HUES48 (cell line): Measurements from ENCODE around the gene RBMS1.

Source experiments
- H3K27ac ChIP-seq: one replicate; pipeline ENCODE4 v1.7.0; 2013; ENCODE audit warnings: low read depth, low read length, inconsistent platforms
- H3K27me3 ChIP-seq: 2 replicates; pipeline ENCODE4 v1.6.1; 2013; ENCODE audit warnings: mild to moderate bottlenecking, low read length; ENCODE audit not compliant: control insufficient read depth, insufficient read depth
- H3K36me3 ChIP-seq: 2 replicates; pipeline ENCODE4 v1.6.1; 2013; ENCODE audit warnings: low read length; ENCODE audit not compliant: control insufficient read depth, insufficient read depth
- H3K4me1 ChIP-seq: 2 replicates; pipeline ENCODE4 v1.6.1; 2013; ENCODE audit warnings: mild to moderate bottlenecking, low read length; ENCODE audit not compliant: control insufficient read depth, insufficient read depth
- H3K4me3 ChIP-seq: 2 replicates; pipeline ENCODE4 v1.5.1; 2013; ENCODE audit warnings: mild to moderate bottlenecking, low read depth, low read length
- H3K9ac ChIP-seq: 2 replicates; pipeline ENCODE4 v1.6.1; 2013; ENCODE audit warnings: mild to moderate bottlenecking, low read depth, low read length, moderate library complexity
- H3K9me3 ChIP-seq: 2 replicates; pipeline ENCODE4 v1.6.1; 2013; ENCODE audit warnings: low read length; ENCODE audit not compliant: control insufficient read depth, insufficient read depth

The RBMS1 gene

DNA sequence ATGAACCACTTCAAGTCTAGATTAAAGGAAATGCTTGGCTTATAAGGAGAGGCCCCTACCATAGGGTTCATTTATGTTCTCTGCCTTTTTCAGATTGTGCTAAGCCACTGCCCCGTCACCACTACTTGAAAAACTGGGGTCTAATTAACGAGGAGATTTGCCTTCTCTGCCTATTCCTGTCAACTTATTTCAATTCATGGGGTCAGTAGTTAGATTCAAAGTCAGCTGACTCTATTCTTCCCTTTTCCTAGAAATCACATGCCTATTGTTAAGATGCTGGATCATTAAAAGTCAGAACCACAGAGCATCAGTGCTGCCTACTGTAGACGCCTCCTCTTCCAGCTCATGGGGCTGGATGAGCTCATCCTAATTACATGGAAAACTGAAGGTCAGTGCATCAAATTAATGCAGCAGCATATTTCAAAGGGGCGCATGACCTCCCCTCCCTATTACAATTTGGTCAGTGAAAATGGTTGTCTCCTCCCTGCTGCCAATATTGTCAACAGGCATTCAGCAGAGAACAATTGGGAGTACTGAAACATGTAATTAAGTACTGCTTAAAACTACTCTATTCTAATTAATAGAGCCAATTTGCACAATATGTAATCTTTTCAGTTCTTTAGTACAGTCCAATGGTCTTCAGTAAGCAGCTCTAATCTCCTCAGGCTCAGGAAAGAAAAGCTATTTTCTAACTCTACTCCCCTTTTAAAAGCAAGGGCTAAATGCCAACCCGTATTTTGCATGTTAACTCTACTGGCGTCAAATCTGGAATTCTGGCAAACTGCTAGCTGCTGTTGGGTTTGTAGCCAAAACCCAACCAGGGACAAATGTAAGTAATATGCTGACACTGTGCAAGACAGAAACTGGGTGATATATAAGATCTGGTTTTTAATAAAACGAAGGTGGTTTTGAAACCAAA is 176.2 kb downstream of the RBMS1 start:
- Histone ChIP-seq H3K9me3 (no peaks in the 10 kb centered on the region), H3K36me3 (no peaks in the 10 kb centered on the region), H3K4me3 (no peak overlapping the region), H3K27me3 (no peaks in the 10 kb centered on the region), H3K4me1 (peaks cover 5% of the 10 kb centered on the region; the same call in 1 of the 2 replicates), H3K9ac (no peak overlapping the region), H3K27ac (no peak overlapping the region)

DNA sequence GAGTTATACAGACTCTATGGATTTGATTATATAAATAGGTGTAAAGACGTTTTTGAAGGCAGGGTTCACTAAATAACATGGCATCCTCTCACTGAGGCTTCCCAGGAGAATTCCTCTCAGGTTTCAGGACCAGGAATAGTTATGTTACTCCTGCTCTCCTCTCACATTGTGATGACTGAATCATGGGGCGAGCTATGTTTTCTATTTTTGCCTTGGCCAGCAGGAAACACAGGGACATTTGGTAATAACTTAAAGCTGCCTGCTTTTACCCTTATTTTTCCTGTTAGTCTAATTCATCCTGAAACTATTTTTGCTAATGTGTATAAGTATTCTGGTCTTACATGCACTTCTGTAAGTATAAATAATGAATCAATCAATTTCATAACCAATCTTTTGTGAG is 178.3 kb downstream of the RBMS1 start:
- H3K4me1 ChIP-seq: no peaks in the 10 kb centered on the region; the same call in 1 of the 2 replicates
- H3K9me3 ChIP-seq: no peaks in the 10 kb centered on the region
- no peaks in the 10 kb centered on the region for H3K27me3 ChIP-seq
- no peak overlapping the region for H3K27ac ChIP-seq
- H3K9ac ChIP-seq: no peak overlapping the region
- H3K36me3 ChIP-seq: peaks cover 8% of the 10 kb centered on the region; the same call in 1 of the 2 replicates
- H3K4me3 ChIP-seq: no peak overlapping the region

DNA sequence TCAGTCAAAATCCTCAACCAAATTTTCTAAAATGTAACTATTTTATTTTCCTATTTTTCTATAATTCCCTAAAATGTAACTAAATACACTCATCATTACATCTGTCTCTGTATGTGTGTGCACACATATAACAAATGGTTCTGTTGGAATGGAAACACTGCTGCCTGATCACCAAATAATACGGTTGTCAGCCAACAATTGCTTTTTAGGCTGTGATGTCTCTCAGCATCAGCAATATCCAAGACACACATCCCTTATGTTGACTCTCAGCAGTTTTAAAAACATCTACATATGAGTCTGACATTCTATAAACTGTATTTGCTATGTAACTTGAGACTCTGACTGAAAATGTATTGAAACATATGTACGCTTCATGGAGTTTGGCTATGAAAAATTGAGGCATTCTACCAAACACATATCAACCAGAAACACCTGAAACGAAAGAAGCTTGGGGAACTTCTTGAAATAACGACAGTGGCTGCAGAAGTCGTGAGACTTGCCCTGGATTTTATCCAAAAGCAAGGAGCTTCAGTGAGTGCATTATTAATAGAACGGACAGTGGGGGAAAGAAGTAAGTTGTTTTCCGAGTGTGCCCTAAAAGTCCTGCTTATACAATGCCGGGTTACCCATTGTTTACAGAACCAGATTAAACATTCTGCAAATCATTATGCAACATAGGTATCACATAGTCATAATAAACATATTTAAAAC is 183.3 kb downstream of the RBMS1 start:
- H3K4me1 ChIP-seq: peaks cover 14% of the 10 kb centered on the region
- no peak overlapping the region for H3K4me3 ChIP-seq
- no peaks in the 10 kb centered on the region for H3K27me3 ChIP-seq
- peaks cover 8% of the 10 kb centered on the region; the same call in 1 of the 2 replicates for H3K36me3 ChIP-seq
- no peaks in the 10 kb centered on the region for H3K9me3 ChIP-seq
- no peak overlapping the region for H3K27ac ChIP-seq
- H3K9ac ChIP-seq: no peak overlapping the region

DNA sequence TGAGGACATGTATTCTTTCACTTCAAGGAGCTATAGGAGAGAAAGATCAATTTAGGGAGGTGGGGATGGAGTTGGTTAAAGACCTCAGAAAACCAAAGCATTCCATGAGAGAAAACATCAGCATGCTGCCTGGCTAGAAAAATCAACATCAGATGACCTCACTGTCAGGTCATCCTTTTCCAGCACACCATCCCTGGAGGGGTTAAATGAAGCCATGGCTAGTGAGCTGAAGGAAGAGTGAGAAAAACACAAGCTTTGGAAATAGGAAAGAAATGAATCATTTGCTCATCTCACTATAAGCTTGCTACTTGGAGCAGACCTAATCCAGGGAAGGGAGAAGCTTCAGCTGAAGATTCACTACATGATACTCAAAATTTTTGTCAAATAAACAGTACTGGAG is 184.0 kb downstream of the RBMS1 start:
- no peaks in the 10 kb centered on the region for H3K27me3 ChIP-seq
- peaks cover 14% of the 10 kb centered on the region for H3K4me1 ChIP-seq
- H3K9ac ChIP-seq: no peak overlapping the region
- peak overlapping the region; percentile 66 for H3K27ac ChIP-seq
- peaks cover 8% of the 10 kb centered on the region; the same call in 1 of the 2 replicates for H3K36me3 ChIP-seq
- H3K9me3 ChIP-seq: no peaks in the 10 kb centered on the region
- H3K4me3 ChIP-seq: no peak overlapping the region

DNA sequence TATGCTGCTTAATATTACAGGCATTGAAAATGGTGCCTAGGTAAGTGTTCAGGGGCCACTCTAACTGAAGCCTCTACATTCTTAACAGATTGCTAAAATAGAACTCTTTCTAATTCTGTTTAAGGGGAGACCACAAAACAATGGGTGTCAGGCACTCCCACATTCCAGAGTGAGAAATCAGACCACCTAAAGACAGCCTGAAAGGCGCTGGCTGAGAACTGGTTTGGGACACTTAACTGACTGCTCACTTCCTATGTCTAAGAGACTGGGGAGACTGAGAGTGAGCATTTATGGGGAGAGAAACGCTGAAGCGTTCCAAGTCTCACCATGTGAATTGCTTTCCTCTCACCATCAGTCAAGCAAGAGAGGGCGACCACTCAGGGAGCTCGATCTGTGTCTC is 184.7 kb downstream of the RBMS1 start:
- peak overlapping the region; percentile 66 for H3K27ac ChIP-seq
- H3K9ac ChIP-seq: no peak overlapping the region; the same call in 1 of the 2 replicates
- H3K36me3 ChIP-seq: peaks cover 8% of the 10 kb centered on the region; the same call in 1 of the 2 replicates
- no peak overlapping the region; the same call in 1 of the 2 replicates for H3K4me3 ChIP-seq
- H3K27me3 ChIP-seq: no peaks in the 10 kb centered on the region
- H3K9me3 ChIP-seq: no peaks in the 10 kb centered on the region
- H3K4me1 ChIP-seq: peaks cover 14% of the 10 kb centered on the region

DNA sequence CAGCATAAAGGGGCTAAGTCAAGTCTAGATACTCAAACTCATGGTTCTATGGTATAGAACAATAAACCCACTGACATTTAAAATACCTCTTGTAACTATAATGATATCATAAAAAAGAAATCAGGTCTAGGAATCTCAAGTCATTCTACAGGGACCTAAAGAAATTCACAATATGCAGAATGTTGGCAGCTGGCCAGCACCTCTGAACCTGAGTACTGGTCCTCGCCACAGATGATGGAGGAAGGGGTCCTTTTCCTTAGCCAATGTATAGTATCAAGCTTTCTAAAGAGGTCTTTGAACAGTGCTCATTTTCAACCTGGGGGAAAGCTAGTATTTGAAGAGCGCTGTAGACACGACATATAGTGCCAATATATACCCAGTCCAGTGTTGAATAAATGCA is 185.1 kb downstream of the RBMS1 start:
- H3K9me3 ChIP-seq: no peaks in the 10 kb centered on the region
- H3K4me1 ChIP-seq: peaks cover 14% of the 10 kb centered on the region
- H3K4me3 ChIP-seq: no peak overlapping the region
- no peaks in the 10 kb centered on the region for H3K27me3 ChIP-seq
- no peak overlapping the region for H3K27ac ChIP-seq
- no peak overlapping the region for H3K9ac ChIP-seq
- H3K36me3 ChIP-seq: peaks cover 11% of the 10 kb centered on the region

DNA sequence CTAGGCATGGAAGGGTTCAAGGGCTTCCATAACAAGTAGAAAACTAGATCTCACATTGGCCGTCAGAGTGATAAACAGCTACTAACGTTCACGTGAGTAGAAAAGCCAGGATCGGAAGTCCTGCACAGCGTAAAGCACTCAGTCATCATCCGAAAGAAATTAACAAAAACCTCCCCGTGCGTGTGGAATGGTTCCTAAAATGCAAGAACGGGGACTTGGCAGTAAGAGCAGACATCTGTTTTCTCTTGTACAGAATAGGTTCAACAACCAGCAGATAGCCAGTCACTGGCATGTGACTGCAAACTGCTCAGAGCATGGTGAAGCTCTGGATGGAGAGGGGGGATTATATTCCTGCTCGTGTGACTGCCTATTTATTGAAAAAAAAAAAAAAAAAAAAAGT is 186.6 kb downstream of the RBMS1 start:
- Histone ChIP-seq H3K9me3 (no peaks in the 10 kb centered on the region), H3K9ac (no peak overlapping the region), H3K4me3 (no peak overlapping the region), H3K27me3 (no peaks in the 10 kb centered on the region), H3K36me3 (peaks cover 17% of the 10 kb centered on the region), H3K4me1 (peaks cover 14% of the 10 kb centered on the region), H3K27ac (no peak overlapping the region)

DNA sequence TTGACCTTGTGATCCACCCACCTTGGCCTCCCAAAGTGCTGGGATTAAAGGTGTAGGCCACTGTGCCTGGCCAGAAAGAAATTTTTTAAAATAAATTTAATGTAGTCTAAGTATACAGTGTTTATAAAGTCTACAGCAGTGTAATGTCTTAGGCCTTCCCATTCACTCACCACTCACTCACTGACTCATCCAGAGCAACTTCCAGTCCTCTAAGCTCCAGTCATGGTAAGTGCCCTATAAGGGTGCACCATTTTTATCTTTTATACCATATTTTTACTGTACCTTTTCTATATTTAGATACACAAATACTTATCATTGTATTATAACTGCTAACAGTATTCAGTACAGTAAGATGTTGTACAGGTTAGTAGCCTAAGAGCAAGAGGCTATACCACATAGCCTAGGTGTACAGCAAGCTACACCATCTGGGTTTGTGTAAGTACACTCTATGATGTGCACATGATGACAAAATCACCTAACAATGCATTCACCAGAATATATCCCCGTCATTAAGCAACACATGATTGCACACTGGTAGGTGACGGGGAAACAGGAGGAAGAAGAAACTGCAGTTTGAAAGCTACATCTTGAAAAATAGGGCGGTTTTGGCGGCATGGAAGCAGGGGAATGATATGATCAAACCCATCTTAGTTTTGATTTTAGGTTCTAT is 188.4 kb downstream of the RBMS1 start:
- Histone ChIP-seq H3K36me3 (peaks cover 14% of the 10 kb centered on the region), H3K4me3 (no peak overlapping the region), H3K27ac (no peak overlapping the region), H3K27me3 (no peaks in the 10 kb centered on the region), H3K9ac (no peak overlapping the region), H3K9me3 (no peaks in the 10 kb centered on the region), H3K4me1 (peaks cover 15% of the 10 kb centered on the region)

DNA sequence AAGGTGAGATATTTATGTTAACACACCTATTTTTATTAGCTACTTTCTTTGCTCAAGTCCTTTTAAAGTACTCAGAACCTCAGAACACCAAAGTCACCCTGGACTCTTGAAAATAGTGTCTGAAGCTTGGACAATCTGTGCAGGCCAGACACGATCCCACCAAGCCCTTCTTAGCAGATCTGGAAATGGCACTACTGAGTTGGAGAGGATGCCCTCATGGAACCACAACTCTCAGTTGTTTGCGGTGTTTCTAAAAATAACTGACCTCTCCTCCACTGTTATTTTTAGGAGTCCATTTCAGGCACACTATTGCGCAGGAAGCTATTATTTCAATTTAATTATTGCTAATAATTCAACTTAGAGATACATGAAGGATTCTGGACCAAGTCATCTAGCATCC is 190.1 kb downstream of the RBMS1 start:
- Histone ChIP-seq H3K4me1 (peaks cover 10% of the 10 kb centered on the region), H3K4me3 (no peak overlapping the region), H3K27ac (no peak overlapping the region), H3K9ac (no peak overlapping the region), H3K36me3 (peaks cover 26% of the 10 kb centered on the region), H3K27me3 (no peaks in the 10 kb centered on the region), H3K9me3 (no peaks in the 10 kb centered on the region)

DNA sequence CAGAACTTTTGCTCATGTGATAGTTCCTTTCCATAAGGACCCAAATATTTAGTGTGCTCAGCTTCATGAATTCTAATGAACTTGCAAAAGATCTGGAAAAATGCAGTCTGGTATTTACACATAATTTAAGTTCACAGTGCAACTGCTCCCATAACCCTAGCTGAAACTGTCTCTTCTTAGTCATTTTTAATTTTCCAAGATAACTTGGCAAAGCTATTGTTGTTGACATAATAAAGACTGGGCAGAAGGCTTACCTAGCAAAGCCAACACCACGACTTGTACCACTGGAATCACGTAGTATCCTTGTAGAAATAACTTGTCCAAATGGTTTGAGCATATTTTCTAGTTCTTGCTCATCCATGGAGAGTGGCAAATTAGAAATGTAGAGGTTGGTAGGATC is 190.5 kb downstream of the RBMS1 start:
- Histone ChIP-seq H3K27me3 (no peaks in the 10 kb centered on the region), H3K9ac (no peak overlapping the region), H3K4me1 (peaks cover 10% of the 10 kb centered on the region), H3K27ac (no peak overlapping the region), H3K36me3 (peaks cover 26% of the 10 kb centered on the region), H3K4me3 (no peak overlapping the region), H3K9me3 (no peaks in the 10 kb centered on the region)
